Right kidney (tissue), 9 donors: ENCODE measurements around the gene PIK3IP1.
A peak's percentile ranks its signal among the peaks of the same experiment; 100 is the strongest.
"Not testable (repeated sequence)": the region's sequence is repeated elsewhere in the genome, so short reads cannot be mapped to it uniquely, and the experiment has no call there.

Experiments used
- DNase-seq: peaks from one replicate; pipeline ENCODE4 v3.0.0-alpha.2; 2016
- long read RNA-seq, 8 donors: transcript quantifications; one replicate each; lab custom pipeline, GENCODE V29; 2026

PIK3IP1 gene
- long read RNA-seq, donor 1, partial matches to known transcripts, result 0 of 3 reads
- long read RNA-seq, donor 1, other reads (novel, unspliced or antisense), result 0 of 3 reads
- long read RNA-seq, donor 2, transcript PIK3IP1-201 (6 exons, 2,467 nt), result major isoform, 6 of 6 reads
- long read RNA-seq, donor 2, partial matches to known transcripts, result 0 of 6 reads
- long read RNA-seq, donor 2, other reads (novel, unspliced or antisense), result 0 of 6 reads
- long read RNA-seq, donor 3, transcript PIK3IP1-201 (6 exons, 2,467 nt), result major isoform, 6 of 6 reads
- long read RNA-seq, donor 3, partial matches to known transcripts, result 0 of 6 reads
- long read RNA-seq, donor 3, other reads (novel, unspliced or antisense), result 0 of 6 reads
- long read RNA-seq, donor 4, partial matches to known transcripts, result 0 of 2 reads
- long read RNA-seq, donor 4, other reads (novel, unspliced or antisense), result 0 of 2 reads
- long read RNA-seq, donor 5, partial matches to known transcripts, result 0 of 4 reads
- long read RNA-seq, donor 5, other reads (novel, unspliced or antisense), result 0 of 4 reads
- long read RNA-seq, donor 6, transcript PIK3IP1-201 (6 exons, 2,467 nt), result major isoform, 8 of 8 reads
- long read RNA-seq, donor 6, partial matches to known transcripts, result 0 of 8 reads
- long read RNA-seq, donor 6, other reads (novel, unspliced or antisense), result 0 of 8 reads
- long read RNA-seq, donor 7, transcript PIK3IP1-201 (6 exons, 2,467 nt), result major isoform, 8 of 9 reads
- long read RNA-seq, donor 7, partial matches to known transcripts, result 0 of 9 reads
- long read RNA-seq, donor 7, other reads (novel, unspliced or antisense), result 0 of 9 reads
- long read RNA-seq, donor 8, transcript PIK3IP1-201 (6 exons, 2,467 nt), result major isoform, 5 of 5 reads
- long read RNA-seq, donor 8, partial matches to known transcripts, result 0 of 5 reads
- long read RNA-seq, donor 8, other reads (novel, unspliced or antisense), result 0 of 5 reads

- peak; percentile 71 for DNase-seq
Measured at GRCh38 chr22:31292236-31292989, at the start of gene PIK3IP1. PIK3IP1 (minus strand) TSS chr22:31292488; CDS start chr22:31292344, 144 bp downstream.

GRCh38 chr22:31341386-31342088 lies 49.2 kb upstream of the PIK3IP1 start:
- no peak for DNase-seq

GRCh38 chr22:31340765-31341247 lies 48.5 kb upstream of the PIK3IP1 start:
- DNase-seq, result no peak

- no peak for DNase-seq
Measured at GRCh38 chr22:31340360-31340759, 48.1 kb upstream of the PIK3IP1 start.

GRCh38 chr22:31339148-31339832 lies 47.0 kb upstream of the PIK3IP1 start:
- no peak for DNase-seq

GRCh38 chr22:31337178-31337577 lies 44.9 kb upstream of the PIK3IP1 start:
- no peak for DNase-seq

GRCh38 chr22:31334329-31334728 lies 42.0 kb upstream of the PIK3IP1 start:
- DNase-seq, result no peak

- DNase-seq, result no peak
Measured at GRCh38 chr22:31333641-31334040, 41.4 kb upstream of the PIK3IP1 start.

GRCh38 chr22:31332886-31333285 lies 40.6 kb upstream of the PIK3IP1 start:
- no peak for DNase-seq

- no peak for DNase-seq
Measured at GRCh38 chr22:31332010-31332409, 39.7 kb upstream of the PIK3IP1 start.

- DNase-seq, result no peak
Measured at GRCh38 chr22:31329453-31330215, 37.3 kb upstream of the PIK3IP1 start.

- DNase-seq, result no peak
Measured at GRCh38 chr22:31329029-31329428, 36.7 kb upstream of the PIK3IP1 start.

GRCh38 chr22:31328544-31328960 lies 36.3 kb upstream of the PIK3IP1 start:
- no peak for DNase-seq

GRCh38 chr22:31327806-31328543 lies 35.7 kb upstream of the PIK3IP1 start:
- DNase-seq, result no peak

GRCh38 chr22:31326877-31327276 lies 34.6 kb upstream of the PIK3IP1 start:
- no peak for DNase-seq

GRCh38 chr22:31323578-31324550 lies 31.6 kb upstream of the PIK3IP1 start:
- no peak for DNase-seq

GRCh38 chr22:31321421-31321820 lies 29.1 kb upstream of the PIK3IP1 start:
- DNase-seq, result no peak

- DNase-seq, result not testable (repeated sequence)
Measured at GRCh38 chr22:31314220-31314619, 21.9 kb upstream of the PIK3IP1 start.
